Hematopoietic multipotent progenitor cell treated with erythropoietin and hydrocortisone succinate and interleukin-3 and kit ligand, for 15 days (in vitro differentiated cells): ENCODE measurements around the gene ALDH1L1.

Source experiments
- DNase-seq: peaks from one replicate; pipeline ENCODE4 v3.0.0-alpha.2; 2015; ENCODE audit warnings: low spot score

Gene ALDH1L1

GRCh38 chr3:126180477-126181397 is at the start of gene ALDH1L1:
Gene ALDH1L1, minus strand, starts transcription at chr3:126180586. Its CDS starts 19,607 bp downstream, at chr3:126160979.
- DNase-seq: no peak

DNA sequence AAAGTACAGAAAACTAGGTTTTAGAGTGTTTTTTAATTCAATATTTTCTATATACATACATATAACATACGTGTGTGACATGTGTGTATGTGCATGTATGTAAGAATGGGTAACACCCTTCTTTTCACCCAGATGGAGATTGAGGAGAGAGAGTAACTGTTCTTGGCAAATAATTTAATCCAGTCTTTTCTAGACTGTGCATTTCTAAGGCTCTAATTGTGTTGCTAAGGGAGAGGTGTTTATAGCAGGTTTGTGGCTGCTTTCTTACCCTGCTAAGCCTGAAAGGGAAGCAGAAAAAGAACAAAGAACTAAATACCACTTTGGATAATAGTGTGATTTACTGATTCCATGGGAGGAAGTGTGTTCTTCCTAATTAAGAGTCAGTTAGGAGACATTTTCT is 46.0 kb upstream of the ALDH1L1 start:
- DNase-seq: no peak

DNA sequence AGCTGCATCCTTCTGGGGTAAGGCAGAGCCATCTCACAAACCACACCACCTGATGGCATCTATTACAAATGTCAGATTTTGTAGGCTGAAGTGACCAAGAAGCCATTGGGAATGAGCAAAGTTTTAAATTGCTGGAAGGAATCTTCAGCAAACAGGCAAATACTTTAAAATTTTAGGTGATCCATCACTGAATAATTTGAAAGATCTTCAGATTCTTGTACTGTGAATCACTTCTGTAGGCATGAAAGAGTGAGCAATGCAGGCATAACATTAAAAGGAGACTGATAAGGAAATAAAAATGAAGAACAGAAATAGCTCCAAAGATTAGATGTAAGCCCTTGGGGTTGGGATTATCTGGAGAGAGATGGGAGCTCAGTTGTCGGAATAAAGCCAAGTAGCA is 36.0 kb upstream of the ALDH1L1 start:
- no peak for DNase-seq

DNA sequence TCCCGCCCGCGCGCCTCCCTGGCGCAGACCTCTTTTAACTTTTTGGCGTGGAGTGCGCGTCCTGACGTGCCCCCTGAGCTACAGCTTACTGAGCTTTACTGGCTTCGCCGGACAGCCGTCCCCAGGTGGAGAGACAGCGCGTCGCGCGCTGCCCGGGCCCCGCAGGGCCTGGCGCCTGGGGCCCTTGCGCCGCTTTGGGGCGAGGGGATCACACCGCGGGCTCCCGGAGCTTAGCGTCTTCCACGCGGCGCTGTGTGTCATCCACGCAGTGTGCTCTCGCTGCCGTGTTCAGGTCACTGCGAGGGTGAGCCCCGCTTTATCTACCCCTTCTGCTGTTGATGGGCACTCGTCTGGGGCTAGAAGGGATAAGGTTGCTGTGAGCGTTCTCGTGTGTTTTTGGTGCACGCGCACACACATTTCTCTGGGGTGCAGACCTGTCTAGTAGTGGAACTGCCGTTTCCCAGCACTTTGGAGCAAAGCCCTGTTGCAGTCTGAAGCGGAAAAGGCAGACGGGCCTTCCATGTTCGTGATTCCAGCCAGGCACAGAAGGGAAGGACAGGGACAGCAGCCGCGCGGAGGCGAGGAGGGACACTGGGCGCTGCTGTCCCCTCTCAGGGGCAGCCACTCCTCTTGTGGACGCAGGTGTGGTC is 33.1 kb upstream of the ALDH1L1 start:
- no peak for DNase-seq

DNA sequence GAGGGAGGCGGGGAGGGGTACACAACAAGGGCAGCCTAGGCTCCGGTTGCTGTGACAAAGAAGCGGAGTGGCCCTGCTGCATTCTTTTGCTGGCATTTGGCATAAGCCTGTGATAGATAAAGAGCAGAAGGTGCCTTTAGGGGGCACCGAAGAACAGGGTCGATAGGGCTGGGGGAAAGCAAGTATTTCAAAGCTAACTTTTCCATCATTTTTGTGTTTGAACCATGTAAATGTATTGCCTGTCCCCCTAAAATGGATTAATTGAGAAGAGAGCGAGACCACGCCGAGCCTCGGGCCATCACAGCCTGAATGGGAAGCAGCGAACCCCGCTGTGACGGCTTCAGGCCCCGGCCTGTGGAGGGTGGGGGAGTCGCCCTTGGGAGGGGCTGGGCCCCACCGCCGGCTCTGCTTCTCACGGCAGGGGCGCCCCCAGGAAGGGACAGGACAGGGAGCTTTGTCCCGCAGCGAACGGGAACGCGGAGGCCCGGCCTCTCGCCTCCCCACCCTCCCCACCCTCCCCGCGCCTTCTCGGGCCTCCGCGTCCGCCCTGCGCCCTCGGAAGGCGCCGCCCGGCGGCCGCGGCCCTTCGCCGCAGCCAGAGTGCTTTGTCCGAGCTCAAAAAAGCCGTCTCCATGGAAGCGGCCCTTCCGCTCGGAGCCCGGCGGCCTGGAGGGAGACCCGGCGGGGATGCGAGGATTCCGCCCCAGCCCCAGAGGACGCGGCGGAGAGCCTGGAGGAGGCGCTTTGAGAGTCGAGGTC is 32.4 kb upstream of the ALDH1L1 start:
- DNase-seq: no peak

DNA sequence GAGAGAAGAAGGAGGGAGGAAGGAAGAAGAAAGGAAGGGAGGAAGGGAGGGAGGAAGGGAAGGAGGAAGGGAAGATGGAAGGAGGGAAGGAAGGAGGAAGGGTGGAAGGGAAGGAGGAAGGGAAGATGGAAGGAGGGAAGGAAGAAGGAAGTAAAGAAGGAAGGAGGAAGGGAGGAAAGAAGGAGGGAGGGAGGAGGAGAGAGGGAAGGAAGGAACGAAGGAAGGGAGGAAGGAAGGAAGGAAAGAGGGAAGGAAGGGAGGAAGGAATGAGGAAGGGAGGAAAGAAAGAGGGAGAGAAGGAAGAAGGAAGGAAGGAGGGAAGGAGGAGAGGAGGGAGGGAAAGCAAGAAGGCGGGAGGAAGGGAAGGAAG is 31.8 kb upstream of the ALDH1L1 start:
- no peak for DNase-seq

DNA sequence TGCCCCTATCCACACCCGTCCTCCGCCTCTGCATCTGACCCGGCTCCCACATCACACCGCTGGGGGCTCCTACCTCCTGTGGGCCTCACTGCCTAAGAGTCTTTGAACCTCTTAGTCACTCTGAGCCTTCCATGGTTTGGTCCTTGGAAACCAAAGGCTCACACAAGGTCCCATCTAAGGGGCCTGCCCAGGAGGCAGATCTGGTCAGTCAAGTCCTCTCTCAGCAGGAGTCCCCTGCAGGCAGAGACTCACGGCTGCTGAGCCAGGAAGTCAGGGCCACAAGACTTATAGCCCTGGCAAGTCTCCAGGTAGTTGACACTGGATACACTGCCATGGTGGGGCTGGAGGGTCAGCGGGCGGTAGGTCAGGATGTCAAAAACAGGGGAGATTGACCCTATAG is 31.2 kb upstream of the ALDH1L1 start:
- no peak for DNase-seq

DNA sequence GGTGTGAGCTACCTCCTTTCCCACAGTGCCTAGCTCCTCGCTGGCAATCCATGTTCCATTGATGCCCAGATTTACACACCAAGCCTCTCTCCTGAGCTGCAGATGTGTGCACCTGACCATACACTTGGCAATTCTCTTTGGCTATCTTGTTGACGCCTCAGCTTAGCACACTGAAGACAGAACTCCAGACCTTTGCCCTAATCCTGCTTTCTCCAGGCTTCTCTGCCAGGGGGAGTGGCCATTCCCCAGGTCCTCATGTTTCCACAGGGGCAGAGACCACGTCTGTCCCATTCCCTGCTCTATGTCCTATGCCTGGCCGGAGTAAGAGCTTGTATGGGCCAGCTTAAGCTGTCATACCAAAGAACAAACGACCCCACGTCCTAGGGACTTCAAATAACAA is 30.2 kb upstream of the ALDH1L1 start:
- DNase-seq: no peak

- DNase-seq: no peak
These were observed 29.4 kb upstream of the ALDH1L1 start for GRCh38 chr3:126209741-126210140.

GRCh38 chr3:126208606-126209256 is 28.3 kb upstream of the ALDH1L1 start:
- no peak for DNase-seq

DNA sequence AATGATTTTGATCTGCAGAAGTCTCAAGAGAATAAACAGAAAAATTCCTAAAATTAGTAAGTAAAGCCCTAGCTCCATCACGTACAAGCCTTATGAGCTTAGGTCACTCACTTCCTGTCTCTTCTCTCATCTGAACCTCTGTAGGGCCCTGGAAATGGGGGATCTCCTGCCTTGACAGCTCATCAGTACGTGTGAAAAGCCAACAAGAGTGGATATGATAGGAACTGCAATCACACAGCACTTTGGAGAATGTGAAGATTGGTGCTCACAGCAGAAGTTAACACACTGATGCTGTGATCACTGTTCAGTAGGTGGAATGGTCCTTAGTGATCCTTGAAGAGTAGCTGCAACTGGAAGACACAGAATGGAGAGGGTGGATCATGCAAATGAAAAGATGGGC is 27.8 kb upstream of the ALDH1L1 start:
- DNase-seq: no peak

- no peak for DNase-seq
These were observed 26.8 kb upstream of the ALDH1L1 start for GRCh38 chr3:126207166-126207565.

- DNase-seq: no peak
These were observed 25.6 kb upstream of the ALDH1L1 start for GRCh38 chr3:126205717-126206655.

DNA sequence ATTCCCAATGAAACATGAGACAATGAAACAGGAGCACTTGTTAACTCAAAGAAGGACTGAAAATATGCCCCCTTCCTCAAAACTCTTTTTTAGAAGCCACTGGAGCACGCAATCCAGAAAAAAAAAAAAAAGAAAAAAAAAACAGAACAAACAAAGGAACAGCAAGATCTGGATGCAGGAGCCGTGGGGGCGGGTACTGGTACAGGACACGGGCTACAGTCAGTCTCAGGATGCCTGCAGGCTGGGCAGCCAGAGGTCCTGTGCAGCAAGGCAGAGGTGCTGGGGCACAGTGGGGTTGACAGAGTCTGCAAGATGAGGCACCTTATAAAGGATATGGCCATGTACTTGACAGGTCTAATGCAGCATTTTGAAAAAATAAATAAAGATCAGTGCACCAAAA is 22.3 kb upstream of the ALDH1L1 start:
- DNase-seq: no peak

DNA sequence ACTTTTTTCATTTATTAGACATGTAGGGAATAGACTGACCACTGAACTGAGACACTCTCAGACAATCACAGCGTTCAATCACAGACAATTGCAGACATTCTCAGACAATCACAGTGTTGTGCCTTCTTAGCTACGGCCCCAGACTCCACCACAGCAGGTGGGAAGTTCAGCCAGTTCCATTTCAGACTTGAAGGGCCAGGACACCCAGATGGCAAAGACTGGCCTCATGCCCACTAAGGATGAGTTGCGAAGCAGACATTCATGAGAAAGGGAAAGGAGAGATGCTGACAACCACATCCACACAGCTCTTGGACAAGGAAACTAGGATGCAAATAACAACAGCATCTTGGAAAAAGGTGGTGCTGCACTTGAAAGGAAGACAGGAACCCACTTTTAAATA is 21.9 kb upstream of the ALDH1L1 start:
- DNase-seq: no peak

- DNase-seq: no peak
These were observed 20.8 kb upstream of the ALDH1L1 start for GRCh38 chr3:126201168-126201567.

GRCh38 chr3:126200534-126200933 is 20.1 kb upstream of the ALDH1L1 start:
- no peak for DNase-seq

DNA sequence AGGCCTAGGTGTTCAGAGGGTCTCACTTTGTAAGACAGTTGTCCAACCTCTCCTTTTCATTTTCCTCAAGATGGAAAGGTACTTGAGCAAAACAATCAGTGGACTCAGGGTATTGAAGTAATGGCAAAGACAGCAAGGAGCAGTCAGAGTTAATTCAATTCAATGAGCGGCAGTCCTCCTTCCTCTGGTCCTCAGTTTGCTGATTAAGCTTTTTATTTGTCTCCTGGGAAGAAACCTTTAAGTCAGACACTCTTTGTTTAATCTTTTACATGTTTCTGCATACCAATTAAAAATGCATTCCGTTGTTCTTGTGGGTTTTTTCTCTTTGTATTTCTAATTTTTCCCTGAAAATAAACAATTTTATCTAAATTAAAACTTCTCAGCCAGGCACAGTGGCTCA is 18.9 kb upstream of the ALDH1L1 start:
- DNase-seq: no peak

GRCh38 chr3:126197854-126198584 is 17.6 kb upstream of the ALDH1L1 start:
- DNase-seq: peak; percentile 3

DNA sequence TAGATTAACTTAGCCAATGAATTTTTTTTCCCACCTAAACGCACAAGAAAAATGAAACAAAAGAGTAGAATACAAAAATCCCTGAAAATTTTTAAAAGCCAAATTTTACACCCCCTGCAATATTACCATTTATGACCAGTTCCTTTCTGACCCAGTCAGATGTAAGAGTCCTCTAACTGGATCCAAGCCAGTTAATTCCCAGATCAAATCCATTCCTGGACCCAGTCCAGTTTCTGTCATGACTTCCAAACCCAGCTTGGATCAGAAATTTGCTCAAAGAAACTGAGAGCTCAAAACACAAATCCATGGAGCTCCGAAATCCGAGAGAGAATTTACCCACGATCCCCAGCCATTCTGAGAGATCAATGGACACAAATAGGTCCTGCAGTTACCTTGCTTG is 17.0 kb upstream of the ALDH1L1 start:
- no peak for DNase-seq
